Measurements from ENCODE around the gene MAML3. TPM values are rescaled to one million over a fixed set of nuclear protein-coding genes. Genes with fewer than 3 reads are reported as not detected.

The MAML3 gene
- total RNA-seq, 1 donor from 2014 or later, result 8.0 TPM

GRCh38 chr4:140038031-140038533, 115.9 kb downstream of the MAML3 start:
- Mint-ChIP-seq H3K27ac (ENCODE audit: unreplicated experiment) (peak overlapping the region; percentile 94), H3K4me3 (ENCODE audit: unreplicated experiment) (no peak overlapping the region)
- no peak for DNase-seq (ENCODE audit: extremely low spot score, unreplicated experiment)

GRCh38 chr4:140037353-140038030, 116.5 kb downstream of the MAML3 start:
- Mint-ChIP-seq H3K36me3 (ENCODE audit: unreplicated experiment) (no peaks in the 10 kb centered on the region), H3K27me3 (ENCODE audit: unreplicated experiment) (no peaks in the 10 kb centered on the region), H3K9me3 (ENCODE audit: unreplicated experiment) (no peaks in the 10 kb centered on the region), H3K4me1 (ENCODE audit: unreplicated experiment) (peaks cover 26% of the 10 kb centered on the region), H3K27ac (ENCODE audit: unreplicated experiment) (peak overlapping the region; percentile 94), H3K4me3 (ENCODE audit: unreplicated experiment) (peak overlapping the region; percentile 14)
- no peak for DNase-seq (ENCODE audit: extremely low spot score, unreplicated experiment)
- TF ChIP-seq, protein P1, sequence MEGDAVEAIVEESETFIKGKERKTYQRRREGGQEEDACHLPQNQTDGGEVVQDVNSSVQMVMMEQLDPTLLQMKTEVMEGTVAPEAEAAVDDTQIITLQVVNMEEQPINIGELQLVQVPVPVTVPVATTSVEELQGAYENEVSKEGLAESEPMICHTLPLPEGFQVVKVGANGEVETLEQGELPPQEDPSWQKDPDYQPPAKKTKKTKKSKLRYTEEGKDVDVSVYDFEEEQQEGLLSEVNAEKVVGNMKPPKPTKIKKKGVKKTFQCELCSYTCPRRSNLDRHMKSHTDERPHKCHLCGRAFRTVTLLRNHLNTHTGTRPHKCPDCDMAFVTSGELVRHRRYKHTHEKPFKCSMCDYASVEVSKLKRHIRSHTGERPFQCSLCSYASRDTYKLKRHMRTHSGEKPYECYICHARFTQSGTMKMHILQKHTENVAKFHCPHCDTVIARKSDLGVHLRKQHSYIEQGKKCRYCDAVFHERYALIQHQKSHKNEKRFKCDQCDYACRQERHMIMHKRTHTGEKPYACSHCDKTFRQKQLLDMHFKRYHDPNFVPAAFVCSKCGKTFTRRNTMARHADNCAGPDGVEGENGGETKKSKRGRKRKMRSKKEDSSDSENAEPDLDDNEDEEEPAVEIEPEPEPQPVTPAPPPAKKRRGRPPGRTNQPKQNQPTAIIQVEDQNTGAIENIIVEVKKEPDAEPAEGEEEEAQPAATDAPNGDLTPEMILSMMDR (IDR thresholded peaks at IDR 0.05), result no peak

More at GRCh38 chr4:140038031-140038533, 115.9 kb downstream of the MAML3 start:
- no peaks in the 10 kb centered on the region for H3K36me3 Mint-ChIP-seq (ENCODE audit: unreplicated experiment)
- H3K9me3 Mint-ChIP-seq (ENCODE audit: unreplicated experiment), result no peaks in the 10 kb centered on the region
- TF ChIP-seq, protein P1 (IDR thresholded peaks at IDR 0.05), result no peak
- H3K27me3 Mint-ChIP-seq (ENCODE audit: unreplicated experiment), result no peaks in the 10 kb centered on the region
- H3K4me1 Mint-ChIP-seq (ENCODE audit: unreplicated experiment), result peaks cover 26% of the 10 kb centered on the region

DNA sequence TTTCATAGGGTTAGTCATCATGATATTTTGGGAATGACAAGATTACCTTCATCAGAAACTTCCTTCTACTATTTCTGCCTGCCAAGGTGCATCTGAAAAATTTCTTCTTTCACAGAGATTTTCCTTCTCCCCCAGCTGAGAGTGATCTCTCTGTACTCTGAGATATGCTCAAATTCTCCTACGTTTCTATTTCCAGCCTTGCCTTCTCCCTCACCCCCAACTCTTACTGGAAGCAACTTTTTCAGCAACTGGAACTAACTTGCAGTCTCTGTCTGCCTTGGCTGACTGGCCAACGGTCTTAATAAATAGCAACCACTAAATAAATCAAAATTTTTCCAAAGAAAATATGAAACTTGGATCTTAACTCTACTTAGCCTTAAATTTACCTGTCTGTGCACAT, 122.3 kb downstream of the MAML3 start:
- DNase-seq (ENCODE audit: extremely low spot score, unreplicated experiment), result no peak
- Mint-ChIP-seq H3K4me3 (ENCODE audit: unreplicated experiment) (no peak overlapping the region), H3K27me3 (ENCODE audit: unreplicated experiment) (no peaks in the 10 kb centered on the region), H3K27ac (ENCODE audit: unreplicated experiment) (no peak overlapping the region), H3K9me3 (ENCODE audit: unreplicated experiment) (no peaks in the 10 kb centered on the region), H3K4me1 (ENCODE audit: unreplicated experiment) (peaks cover 8% of the 10 kb centered on the region), H3K36me3 (ENCODE audit: unreplicated experiment) (no peaks in the 10 kb centered on the region)
- TF ChIP-seq, protein P1 (IDR thresholded peaks at IDR 0.05), result no peak

- no peaks in the 10 kb centered on the region for H3K27me3 Mint-ChIP-seq (ENCODE audit: unreplicated experiment)
- H3K4me3 Mint-ChIP-seq (ENCODE audit: unreplicated experiment), result no peak overlapping the region
- TF ChIP-seq, protein P1 (IDR thresholded peaks at IDR 0.05), result no peak
- H3K36me3 Mint-ChIP-seq (ENCODE audit: unreplicated experiment), result no peaks in the 10 kb centered on the region
- no peak overlapping the region for H3K27ac Mint-ChIP-seq (ENCODE audit: unreplicated experiment)
- no peak for DNase-seq (ENCODE audit: extremely low spot score, unreplicated experiment)
- no peaks in the 10 kb centered on the region for H3K9me3 Mint-ChIP-seq (ENCODE audit: unreplicated experiment)
- peaks cover 2% of the 10 kb centered on the region for H3K4me1 Mint-ChIP-seq (ENCODE audit: unreplicated experiment)
Measured at GRCh38 chr4:140031061-140031460, 122.9 kb downstream of the MAML3 start.

DNA sequence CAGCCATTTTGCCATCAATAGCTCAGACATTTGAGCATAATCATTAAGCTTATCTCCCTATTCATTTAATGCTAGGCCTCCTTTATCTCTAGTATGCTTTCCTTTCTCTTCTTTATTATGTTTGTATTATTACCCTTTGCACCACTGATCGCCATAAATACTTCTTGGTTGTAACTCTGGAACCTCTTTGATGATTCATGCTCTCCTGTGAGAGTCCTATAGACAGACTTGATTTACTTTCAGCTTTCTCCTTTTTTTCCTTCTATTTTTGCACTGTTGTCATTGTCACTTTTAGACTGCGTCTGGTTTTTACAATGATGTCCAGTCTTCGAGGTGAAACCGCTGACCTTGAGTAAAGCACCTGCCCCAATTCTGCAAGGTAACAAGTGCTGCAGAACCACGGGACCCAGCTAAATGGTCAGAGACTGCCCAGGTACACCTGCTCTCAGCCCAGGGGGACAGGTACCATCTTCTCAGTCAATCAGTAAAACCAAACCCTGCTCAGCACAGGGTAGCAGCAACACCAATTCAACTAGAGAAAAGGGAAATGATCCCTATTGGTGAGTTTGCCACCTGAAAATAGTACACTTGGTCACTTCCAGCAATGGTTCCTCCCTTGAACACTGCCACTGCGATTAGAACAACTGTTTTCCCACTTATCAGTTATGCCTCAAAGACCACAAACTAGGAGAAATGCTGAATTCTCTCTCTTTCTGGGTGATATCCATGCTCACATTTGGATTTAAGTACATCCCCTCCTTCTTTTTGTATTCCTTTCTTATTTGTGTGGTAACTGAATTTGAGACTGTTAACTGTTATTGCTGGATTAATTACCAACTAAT, 125.1 kb downstream of the MAML3 start:
- Mint-ChIP-seq H3K4me3 (ENCODE audit: unreplicated experiment) (no peak overlapping the region), H3K9me3 (ENCODE audit: unreplicated experiment) (no peaks in the 10 kb centered on the region), H3K27ac (ENCODE audit: unreplicated experiment) (no peak overlapping the region), H3K36me3 (ENCODE audit: unreplicated experiment) (no peaks in the 10 kb centered on the region), H3K4me1 (ENCODE audit: unreplicated experiment) (peaks cover 1% of the 10 kb centered on the region), H3K27me3 (ENCODE audit: unreplicated experiment) (no peaks in the 10 kb centered on the region)
- no peak for DNase-seq (ENCODE audit: extremely low spot score, unreplicated experiment)
- TF ChIP-seq, protein P1 (IDR thresholded peaks at IDR 0.05), result no peak
